ENCODE measurements around the gene SRXN1. TPM values are rescaled to one million over a fixed set of nuclear protein-coding genes. Genes with fewer than 3 reads are reported as not detected.

SRXN1 gene
- total and polyA plus RNA-seq, 9 of the 15 experiments (the other 6 are each of a cell fraction or from before 2014, with no cell fraction given), result 6.8 to 36.4 (median 21.6) TPM

DNA sequence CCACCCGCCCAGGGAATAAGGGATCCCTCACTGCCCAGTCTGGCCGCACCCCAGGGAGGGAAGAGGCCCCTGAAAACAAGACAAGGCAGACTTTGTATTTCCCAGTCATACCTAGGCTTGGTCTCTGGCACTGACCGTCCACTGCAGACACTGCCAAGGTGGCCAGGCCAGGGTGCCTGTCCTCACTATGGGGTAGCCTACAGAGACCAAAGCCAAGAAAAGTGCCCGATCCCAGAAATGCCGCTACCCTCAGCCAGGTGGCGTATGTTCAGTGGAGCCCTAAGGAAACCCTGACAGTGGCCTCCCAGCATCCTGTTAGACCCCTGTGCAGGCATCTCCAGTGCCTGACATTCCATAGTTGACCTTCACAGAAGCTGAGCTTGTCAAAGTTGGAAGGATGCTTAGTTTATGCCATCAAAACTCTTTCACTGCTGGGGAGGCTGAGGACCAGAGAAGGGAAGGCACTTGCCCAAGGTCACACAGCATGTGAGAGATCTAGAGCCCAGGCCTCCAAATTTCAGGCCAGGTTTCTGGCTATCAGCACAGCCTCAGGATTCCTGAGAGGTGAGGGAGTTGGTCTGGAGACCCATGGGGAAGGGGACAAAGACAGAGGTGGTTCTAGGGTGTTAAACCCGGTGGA lies 20.1 kb upstream of the SRXN1 start (continued):
- no peak for TF ChIP-seq ZNF699 (CRISPR knock-in tag; IDR thresholded peaks at IDR 0.05; ENCODE audit: insufficient replicate concordance)
- TF ChIP-seq EP300 (IDR thresholded peaks at IDR 0.05; ENCODE audit: low read length), result no peak
- TF ChIP-seq EHMT2 (IDR thresholded peaks at IDR 0.05), result no peak
- TF ChIP-seq, protein P1, sequence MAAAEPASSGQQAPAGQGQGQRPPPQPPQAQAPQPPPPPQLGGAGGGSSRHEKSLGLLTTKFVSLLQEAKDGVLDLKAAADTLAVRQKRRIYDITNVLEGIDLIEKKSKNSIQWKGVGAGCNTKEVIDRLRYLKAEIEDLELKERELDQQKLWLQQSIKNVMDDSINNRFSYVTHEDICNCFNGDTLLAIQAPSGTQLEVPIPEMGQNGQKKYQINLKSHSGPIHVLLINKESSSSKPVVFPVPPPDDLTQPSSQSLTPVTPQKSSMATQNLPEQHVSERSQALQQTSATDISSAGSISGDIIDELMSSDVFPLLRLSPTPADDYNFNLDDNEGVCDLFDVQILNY (CRISPR knock-in tag; IDR thresholded peaks at IDR 0.05), result no peak
- no peak for TF ChIP-seq MED1 (CRISPR knock-in tag; IDR thresholded peaks at IDR 0.05; ENCODE audit: borderline replicate concordance)
- TF ChIP-seq MYBL2 (IDR thresholded peaks at IDR 0.05; ENCODE audit: low read depth), result no peak
- no peak for TF ChIP-seq MYBL2 (CRISPR knock-in tag; IDR thresholded peaks at IDR 0.05; ENCODE audit: borderline replicate concordance)
- no peak for TF ChIP-seq ATF1 (CRISPR knock-in tag; IDR thresholded peaks at IDR 0.05)
- TF ChIP-seq ATF1 (tag; IDR thresholded peaks at IDR 0.05), result no peak
- peak; percentile 95 for TF ChIP-seq PTBP1 (IDR thresholded peaks at IDR 0.05; ENCODE audit: low read depth, low read length)
- TF ChIP-seq, protein P2, sequence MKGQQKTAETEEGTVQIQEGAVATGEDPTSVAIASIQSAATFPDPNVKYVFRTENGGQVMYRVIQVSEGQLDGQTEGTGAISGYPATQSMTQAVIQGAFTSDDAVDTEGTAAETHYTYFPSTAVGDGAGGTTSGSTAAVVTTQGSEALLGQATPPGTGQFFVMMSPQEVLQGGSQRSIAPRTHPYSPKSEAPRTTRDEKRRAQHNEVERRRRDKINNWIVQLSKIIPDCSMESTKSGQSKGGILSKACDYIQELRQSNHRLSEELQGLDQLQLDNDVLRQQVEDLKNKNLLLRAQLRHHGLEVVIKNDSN (CRISPR knock-in tag; IDR thresholded peaks at IDR 0.05), result no peak
- peak; percentile 92 for TF ChIP-seq HDAC2 (IDR thresholded peaks at IDR 0.05)
- no peak for TF ChIP-seq EP400 (IDR thresholded peaks at IDR 0.05)
- TF ChIP-seq ZNF785 (CRISPR knock-in tag; IDR thresholded peaks at IDR 0.05), result no peak
- no peak for TF ChIP-seq TAF9B (IDR thresholded peaks at IDR 0.05; ENCODE audit: partially characterized antibody)
- no peak for TF ChIP-seq ILF3 (IDR thresholded peaks at IDR 0.05; ENCODE audit: borderline replicate concordance)
- TF ChIP-seq, protein P3, sequence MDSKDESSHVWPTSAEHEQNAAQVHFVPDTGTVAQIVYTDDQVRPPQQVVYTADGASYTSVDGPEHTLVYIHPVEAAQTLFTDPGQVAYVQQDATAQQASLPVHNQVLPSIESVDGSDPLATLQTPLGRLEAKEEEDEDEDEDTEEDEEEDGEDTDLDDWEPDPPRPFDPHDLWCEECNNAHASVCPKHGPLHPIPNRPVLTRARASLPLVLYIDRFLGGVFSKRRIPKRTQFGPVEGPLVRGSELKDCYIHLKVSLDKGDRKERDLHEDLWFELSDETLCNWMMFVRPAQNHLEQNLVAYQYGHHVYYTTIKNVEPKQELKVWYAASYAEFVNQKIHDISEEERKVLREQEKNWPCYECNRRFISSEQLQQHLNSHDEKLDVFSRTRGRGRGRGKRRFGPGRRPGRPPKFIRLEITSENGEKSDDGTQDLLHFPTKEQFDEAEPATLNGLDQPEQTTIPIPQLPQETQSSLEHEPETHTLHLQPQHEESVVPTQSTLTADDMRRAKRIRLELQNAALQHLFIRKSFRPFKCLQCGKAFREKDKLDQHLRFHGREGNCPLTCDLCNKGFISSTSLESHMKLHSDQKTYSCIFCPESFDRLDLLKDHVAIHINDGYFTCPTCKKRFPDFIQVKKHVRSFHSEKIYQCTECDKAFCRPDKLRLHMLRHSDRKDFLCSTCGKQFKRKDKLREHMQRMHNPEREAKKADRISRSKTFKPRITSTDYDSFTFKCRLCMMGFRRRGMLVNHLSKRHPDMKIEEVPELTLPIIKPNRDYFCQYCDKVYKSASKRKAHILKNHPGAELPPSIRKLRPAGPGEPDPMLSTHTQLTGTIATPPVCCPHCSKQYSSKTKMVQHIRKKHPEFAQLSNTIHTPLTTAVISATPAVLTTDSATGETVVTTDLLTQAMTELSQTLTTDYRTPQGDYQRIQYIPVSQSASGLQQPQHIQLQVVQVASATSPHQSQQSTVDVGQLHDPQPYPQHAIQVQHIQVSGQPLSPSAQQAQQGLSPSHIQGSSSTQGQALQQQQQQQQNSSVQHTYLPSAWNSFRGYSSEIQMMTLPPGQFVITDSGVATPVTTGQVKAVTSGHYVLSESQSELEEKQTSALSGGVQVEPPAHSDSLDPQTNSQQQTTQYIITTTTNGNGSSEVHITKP (IDR thresholded peaks at IDR 0.05; ENCODE audit: partially characterized antibody), result no peak
- no peak for TF ChIP-seq E2F3 (CRISPR knock-in tag; IDR thresholded peaks at IDR 0.05)
- TF ChIP-seq, protein P4, sequence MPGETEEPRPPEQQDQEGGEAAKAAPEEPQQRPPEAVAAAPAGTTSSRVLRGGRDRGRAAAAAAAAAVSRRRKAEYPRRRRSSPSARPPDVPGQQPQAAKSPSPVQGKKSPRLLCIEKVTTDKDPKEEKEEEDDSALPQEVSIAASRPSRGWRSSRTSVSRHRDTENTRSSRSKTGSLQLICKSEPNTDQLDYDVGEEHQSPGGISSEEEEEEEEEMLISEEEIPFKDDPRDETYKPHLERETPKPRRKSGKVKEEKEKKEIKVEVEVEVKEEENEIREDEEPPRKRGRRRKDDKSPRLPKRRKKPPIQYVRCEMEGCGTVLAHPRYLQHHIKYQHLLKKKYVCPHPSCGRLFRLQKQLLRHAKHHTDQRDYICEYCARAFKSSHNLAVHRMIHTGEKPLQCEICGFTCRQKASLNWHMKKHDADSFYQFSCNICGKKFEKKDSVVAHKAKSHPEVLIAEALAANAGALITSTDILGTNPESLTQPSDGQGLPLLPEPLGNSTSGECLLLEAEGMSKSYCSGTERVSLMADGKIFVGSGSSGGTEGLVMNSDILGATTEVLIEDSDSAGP (CRISPR knock-in tag; IDR thresholded peaks at IDR 0.05), result no peak

Data from K562 (cell line).